Fibroblast of pulmonary artery (primary cell): ENCODE measurements around the gene BID.
A peak's percentile ranks its signal among the peaks of the same experiment; 100 is the strongest.

ENCODE experiments used
- DNase-seq: peaks from one replicate; pipeline ENCODE4 v3.0.0-alpha.2; 2010; ENCODE audit warnings: low read depth
- H3K4me3 ChIP-seq: replicated peaks from 2 replicates; pipeline ENCODE4 v1.5.1; 2011; ENCODE audit warnings: low read depth, mild to moderate bottlenecking, control low read depth, low read length, moderate library complexity
- CTCF ChIP-seq: IDR thresholded peaks from 2 replicates; pipeline ENCODE4 v1.5.1; 2011; ENCODE audit warnings: mild to moderate bottlenecking, control low read depth, low read length, inconsistent platforms; ENCODE audit errors: missing control alignments

Gene BID

GRCh38 chr22:17779286-17780115 is 5.2 kb upstream of the BID start:
- DNase-seq = no peak
- TF ChIP-seq CTCF = no peak
- no peak overlapping the region for H3K4me3 ChIP-seq

GRCh38 chr22:17778412-17778976 is 4.2 kb upstream of the BID start:
- H3K4me3 ChIP-seq = no peak overlapping the region
- TF ChIP-seq CTCF = no peak
- DNase-seq = no peak

- H3K4me3 ChIP-seq = no peak overlapping the region
- TF ChIP-seq CTCF = no peak
- DNase-seq = no peak
Observed at GRCh38 chr22:17777717-17778044, 3.4 kb upstream of the BID start.

- DNase-seq = no peak
- TF ChIP-seq CTCF = no peak
- no peak overlapping the region for H3K4me3 ChIP-seq
Observed at GRCh38 chr22:17777005-17777716, 2.9 kb upstream of the BID start.

- no peak for TF ChIP-seq CTCF
- DNase-seq = no peak
- no peak overlapping the region for H3K4me3 ChIP-seq
Observed at GRCh38 chr22:17775781-17776465, 1.7 kb upstream of the BID start.

- DNase-seq = no peak
- H3K4me3 ChIP-seq = peak overlapping the region; percentile 55
- TF ChIP-seq CTCF = no peak
Observed at GRCh38 chr22:17774926-17775685, 837 bp upstream of the BID start.
